HepG2 (cell line): ENCODE data around the gene DENND5A. TPM values are rescaled to one million over a fixed set of nuclear protein-coding genes. Genes with fewer than 3 reads are reported as not detected.

ENCODE experiments used
- BORCS8-MEF2B ChIP-seq: sonication (generic); formaldehyde crosslinking; IDR thresholded peaks from 2 replicates; pipeline ENCODE4 v1.8.0; 2022; ENCODE audit warnings: mild to moderate bottlenecking, missing genetic modification reagents
- HCFC1 ChIP-seq: fragments of 150-350 bp; IDR thresholded peaks from 2 replicates; pipeline ENCODE4 v1.6.1; 2014; ENCODE audit warnings: low read depth, low read length
- SRY ChIP-seq: sonication (generic); formaldehyde crosslinking; IDR thresholded peaks from 2 replicates; pipeline ENCODE4 v1.8.0; 2022; ENCODE audit warnings: mild to moderate bottlenecking, missing genetic modification reagents
- ZBTB10 ChIP-seq: sonication (generic); formaldehyde crosslinking; IDR thresholded peaks from 2 replicates; pipeline ENCODE4 v1.4.0; 2020; ENCODE audit warnings: missing genetic modification reagents, borderline replicate concordance
- ZSCAN21 ChIP-seq: sonication (generic); formaldehyde crosslinking; IDR thresholded peaks from 2 replicates; pipeline ENCODE4 v1.8.0; 2022; ENCODE audit warnings: mild to moderate bottlenecking, missing genetic modification reagents, moderate library complexity, borderline replicate concordance
- ZSCAN25 ChIP-seq: sonication (generic); formaldehyde crosslinking; IDR thresholded peaks from 2 replicates; pipeline ENCODE4 v1.8.0; 2022; ENCODE audit warnings: mild to moderate bottlenecking, missing genetic modification reagents
- ZSCAN31 ChIP-seq: sonication (generic); formaldehyde crosslinking; IDR thresholded peaks from 2 replicates; pipeline ENCODE4 v1.5.0; 2020; ENCODE audit warnings: low read depth, mild to moderate bottlenecking, missing genetic modification reagents
- polyA plus RNA-seq, 8 experiments: library from polyadenylated mRNA; depleted of rRNA in 3 of 8; stranded (reverse) in 7 of 8; unstranded in 1 of 8; fragments of >200 nt; fragmentation: Illumina TruSeq in 4 of 8; extraction: Trizol in 4 of 8; gene quantifications; 2 replicates each; pipeline versions ENCODE4 v1.2.1 to v1.2.3, GENCODE V29; 2011 to 2016; ENCODE audit warnings: low read depth in 4 of 8, missing spikeins in 1 of 8, mixed read lengths in 1 of 8; ENCODE audit not compliant: insufficient read depth in 1 of 8
- total RNA-seq, 5 experiments: library from RNA; depleted of rRNA; stranded (reverse); fragments of >200 nt; fragmentation: Illumina TruSeq; extraction: Trizol; gene quantifications; 2 replicates each; pipeline ENCODE4 v1.2.3, GENCODE V29; 2016; ENCODE audit warnings: low read depth in 1 of 5
- TF ChIP-seq, protein P1 (sequence below): sonication (generic); formaldehyde crosslinking; IDR thresholded peaks from 2 replicates; pipeline ENCODE4 v1.8.1; 2022; ENCODE audit warnings: mild to moderate bottlenecking, missing genetic modification reagents
- TF ChIP-seq, protein P2 (sequence below): sonication (generic); formaldehyde crosslinking; IDR thresholded peaks from 2 replicates; pipeline ENCODE4 v1.4.0; 2020; ENCODE audit warnings: missing genetic modification reagents, borderline replicate concordance
- TF ChIP-seq, protein P3 (sequence below): sonication (generic); formaldehyde crosslinking; IDR thresholded peaks from 2 replicates; pipeline ENCODE4 v1.5.0; 2020; ENCODE audit warnings: missing genetic modification reagents
- TF ChIP-seq, protein P4 (sequence below): sonication (generic); formaldehyde crosslinking; IDR thresholded peaks from 2 replicates; pipeline ENCODE4 v1.4.0; 2020; ENCODE audit warnings: missing genetic modification reagents, mild to moderate bottlenecking, borderline replicate concordance
- TF ChIP-seq, protein P5 (sequence below): sonication (generic); formaldehyde crosslinking; IDR thresholded peaks from 2 replicates; pipeline ENCODE4 v1.5.1; 2020; ENCODE audit warnings: mild to moderate bottlenecking, missing genetic modification reagents, moderate library complexity

DENND5A gene
- total and polyA plus RNA-seq, 2 of the 13 experiments (the other 11 are each of a cell fraction or from before 2014, with no cell fraction given), result 63.3 to 145 TPM

DNA sequence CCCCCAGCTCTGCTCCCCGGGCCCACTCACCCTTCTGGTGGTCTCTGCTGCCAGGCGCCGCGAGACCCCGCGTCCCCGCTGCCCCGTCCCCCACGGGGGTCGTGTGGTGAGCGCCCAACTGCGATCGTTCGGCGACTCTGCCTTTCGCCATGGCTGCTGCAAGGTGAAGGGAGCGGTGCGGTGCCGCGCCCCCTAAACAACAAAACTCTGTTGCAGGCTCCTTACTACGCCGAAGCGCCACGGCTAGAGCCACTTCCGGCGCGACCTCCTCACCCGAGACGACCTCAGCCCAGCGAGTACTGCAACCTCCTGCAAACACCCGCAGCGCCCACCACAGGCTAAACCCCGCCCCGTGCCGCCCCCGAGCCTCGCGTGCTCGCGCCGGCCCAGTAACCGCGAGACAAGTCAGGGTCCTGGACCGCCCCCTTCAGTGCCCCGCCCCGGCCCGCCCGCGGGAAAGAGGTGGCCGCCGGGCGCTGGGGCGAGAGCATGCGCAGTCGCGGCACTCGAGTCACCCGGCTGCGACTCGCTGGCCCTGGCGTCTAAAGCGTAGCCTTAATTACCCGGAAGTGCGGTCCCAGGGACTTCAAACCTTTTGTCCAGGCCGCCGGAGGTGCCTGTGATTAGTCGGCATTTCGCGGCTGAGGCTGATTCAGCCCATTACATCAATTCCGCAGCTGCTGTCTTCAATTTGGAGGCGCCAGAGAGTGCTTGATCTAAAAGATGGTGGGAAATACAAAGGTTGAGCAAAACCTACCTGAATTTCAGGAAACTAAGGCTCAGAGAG, 49.3 kb upstream of the DENND5A start, which contains the start of gene TMEM41B (continued):
- TF ChIP-seq, protein P1, sequence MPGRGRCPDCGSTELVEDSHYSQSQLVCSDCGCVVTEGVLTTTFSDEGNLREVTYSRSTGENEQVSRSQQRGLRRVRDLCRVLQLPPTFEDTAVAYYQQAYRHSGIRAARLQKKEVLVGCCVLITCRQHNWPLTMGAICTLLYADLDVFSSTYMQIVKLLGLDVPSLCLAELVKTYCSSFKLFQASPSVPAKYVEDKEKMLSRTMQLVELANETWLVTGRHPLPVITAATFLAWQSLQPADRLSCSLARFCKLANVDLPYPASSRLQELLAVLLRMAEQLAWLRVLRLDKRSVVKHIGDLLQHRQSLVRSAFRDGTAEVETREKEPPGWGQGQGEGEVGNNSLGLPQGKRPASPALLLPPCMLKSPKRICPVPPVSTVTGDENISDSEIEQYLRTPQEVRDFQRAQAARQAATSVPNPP, result peak; percentile 18; the same call in 1 of the 2 replicates
- no peak for TF ChIP-seq SRY
- TF ChIP-seq, protein P2, sequence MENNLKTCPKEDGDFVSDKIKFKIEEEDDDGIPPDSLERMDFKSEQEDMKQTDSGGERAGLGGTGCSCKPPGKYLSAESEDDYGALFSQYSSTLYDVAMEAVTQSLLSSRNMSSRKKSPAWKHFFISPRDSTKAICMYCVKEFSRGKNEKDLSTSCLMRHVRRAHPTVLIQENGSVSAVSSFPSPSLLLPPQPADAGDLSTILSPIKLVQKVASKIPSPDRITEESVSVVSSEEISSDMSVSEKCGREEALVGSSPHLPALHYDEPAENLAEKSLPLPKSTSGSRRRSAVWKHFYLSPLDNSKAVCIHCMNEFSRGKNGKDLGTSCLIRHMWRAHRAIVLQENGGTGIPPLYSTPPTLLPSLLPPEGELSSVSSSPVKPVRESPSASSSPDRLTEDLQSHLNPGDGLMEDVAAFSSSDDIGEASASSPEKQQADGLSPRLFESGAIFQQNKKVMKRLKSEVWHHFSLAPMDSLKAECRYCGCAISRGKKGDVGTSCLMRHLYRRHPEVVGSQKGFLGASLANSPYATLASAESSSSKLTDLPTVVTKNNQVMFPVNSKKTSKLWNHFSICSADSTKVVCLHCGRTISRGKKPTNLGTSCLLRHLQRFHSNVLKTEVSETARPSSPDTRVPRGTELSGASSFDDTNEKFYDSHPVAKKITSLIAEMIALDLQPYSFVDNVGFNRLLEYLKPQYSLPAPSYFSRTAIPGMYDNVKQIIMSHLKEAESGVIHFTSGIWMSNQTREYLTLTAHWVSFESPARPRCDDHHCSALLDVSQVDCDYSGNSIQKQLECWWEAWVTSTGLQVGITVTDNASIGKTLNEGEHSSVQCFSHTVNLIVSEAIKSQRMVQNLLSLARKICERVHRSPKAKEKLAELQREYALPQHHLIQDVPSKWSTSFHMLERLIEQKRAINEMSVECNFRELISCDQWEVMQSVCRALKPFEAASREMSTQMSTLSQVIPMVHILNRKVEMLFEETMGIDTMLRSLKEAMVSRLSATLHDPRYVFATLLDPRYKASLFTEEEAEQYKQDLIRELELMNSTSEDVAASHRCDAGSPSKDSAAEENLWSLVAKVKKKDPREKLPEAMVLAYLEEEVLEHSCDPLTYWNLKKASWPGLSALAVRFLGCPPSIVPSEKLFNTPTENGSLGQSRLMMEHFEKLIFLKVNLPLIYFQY (CRISPR knock-in tag), result peak; percentile 32; the same call in 1 of the 2 replicates
- TF ChIP-seq, protein P3, sequence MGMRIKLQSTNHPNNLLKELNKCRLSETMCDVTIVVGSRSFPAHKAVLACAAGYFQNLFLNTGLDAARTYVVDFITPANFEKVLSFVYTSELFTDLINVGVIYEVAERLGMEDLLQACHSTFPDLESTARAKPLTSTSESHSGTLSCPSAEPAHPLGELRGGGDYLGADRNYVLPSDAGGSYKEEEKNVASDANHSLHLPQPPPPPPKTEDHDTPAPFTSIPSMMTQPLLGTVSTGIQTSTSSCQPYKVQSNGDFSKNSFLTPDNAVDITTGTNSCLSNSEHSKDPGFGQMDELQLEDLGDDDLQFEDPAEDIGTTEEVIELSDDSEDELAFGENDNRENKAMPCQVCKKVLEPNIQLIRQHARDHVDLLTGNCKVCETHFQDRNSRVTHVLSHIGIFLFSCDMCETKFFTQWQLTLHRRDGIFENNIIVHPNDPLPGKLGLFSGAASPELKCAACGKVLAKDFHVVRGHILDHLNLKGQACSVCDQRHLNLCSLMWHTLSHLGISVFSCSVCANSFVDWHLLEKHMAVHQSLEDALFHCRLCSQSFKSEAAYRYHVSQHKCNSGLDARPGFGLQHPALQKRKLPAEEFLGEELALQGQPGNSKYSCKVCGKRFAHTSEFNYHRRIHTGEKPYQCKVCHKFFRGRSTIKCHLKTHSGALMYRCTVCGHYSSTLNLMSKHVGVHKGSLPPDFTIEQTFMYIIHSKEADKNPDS, result peak; percentile 88
- peak; percentile 36; the same call in 1 of the 2 replicates for TF ChIP-seq HCFC1
- TF ChIP-seq, protein P4, sequence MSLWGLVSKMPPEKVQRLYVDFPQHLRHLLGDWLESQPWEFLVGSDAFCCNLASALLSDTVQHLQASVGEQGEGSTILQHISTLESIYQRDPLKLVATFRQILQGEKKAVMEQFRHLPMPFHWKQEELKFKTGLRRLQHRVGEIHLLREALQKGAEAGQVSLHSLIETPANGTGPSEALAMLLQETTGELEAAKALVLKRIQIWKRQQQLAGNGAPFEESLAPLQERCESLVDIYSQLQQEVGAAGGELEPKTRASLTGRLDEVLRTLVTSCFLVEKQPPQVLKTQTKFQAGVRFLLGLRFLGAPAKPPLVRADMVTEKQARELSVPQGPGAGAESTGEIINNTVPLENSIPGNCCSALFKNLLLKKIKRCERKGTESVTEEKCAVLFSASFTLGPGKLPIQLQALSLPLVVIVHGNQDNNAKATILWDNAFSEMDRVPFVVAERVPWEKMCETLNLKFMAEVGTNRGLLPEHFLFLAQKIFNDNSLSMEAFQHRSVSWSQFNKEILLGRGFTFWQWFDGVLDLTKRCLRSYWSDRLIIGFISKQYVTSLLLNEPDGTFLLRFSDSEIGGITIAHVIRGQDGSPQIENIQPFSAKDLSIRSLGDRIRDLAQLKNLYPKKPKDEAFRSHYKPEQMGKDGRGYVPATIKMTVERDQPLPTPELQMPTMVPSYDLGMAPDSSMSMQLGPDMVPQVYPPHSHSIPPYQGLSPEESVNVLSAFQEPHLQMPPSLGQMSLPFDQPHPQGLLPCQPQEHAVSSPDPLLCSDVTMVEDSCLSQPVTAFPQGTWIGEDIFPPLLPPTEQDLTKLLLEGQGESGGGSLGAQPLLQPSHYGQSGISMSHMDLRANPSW, result 0 out of 2 replicates have a peak, but pooled peaks have one; percentile 26
- peak; percentile 55 for TF ChIP-seq ZSCAN25 (CRISPR knock-in tag)
- peak; percentile 66 for TF ChIP-seq ZBTB10 (CRISPR knock-in tag)
- peak; percentile 88 for TF ChIP-seq ZSCAN31 (CRISPR knock-in tag)
- TF ChIP-seq BORCS8-MEF2B (CRISPR knock-in tag), result peak; percentile 54; the same call in 1 of the 2 replicates
- TF ChIP-seq, protein P5, sequence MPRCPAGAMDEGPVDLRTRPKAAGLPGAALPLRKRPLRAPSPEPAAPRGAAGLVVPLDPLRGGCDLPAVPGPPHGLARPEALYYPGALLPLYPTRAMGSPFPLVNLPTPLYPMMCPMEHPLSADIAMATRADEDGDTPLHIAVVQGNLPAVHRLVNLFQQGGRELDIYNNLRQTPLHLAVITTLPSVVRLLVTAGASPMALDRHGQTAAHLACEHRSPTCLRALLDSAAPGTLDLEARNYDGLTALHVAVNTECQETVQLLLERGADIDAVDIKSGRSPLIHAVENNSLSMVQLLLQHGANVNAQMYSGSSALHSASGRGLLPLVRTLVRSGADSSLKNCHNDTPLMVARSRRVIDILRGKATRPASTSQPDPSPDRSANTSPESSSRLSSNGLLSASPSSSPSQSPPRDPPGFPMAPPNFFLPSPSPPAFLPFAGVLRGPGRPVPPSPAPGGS (CRISPR knock-in tag), result peak; percentile 86
- no peak for TF ChIP-seq ZSCAN21
